GM21360 (cell line): Measurements from ENCODE around the gene HLA-B.
"Not testable (repeated sequence)": the region's sequence is repeated elsewhere in the genome, so short reads cannot be mapped to it uniquely, and the experiment has no call there.

Source experiments
- ATAC-seq: cut with Tn5 transposase; IDR thresholded peaks from one replicate; pipeline ENCODE4 v1.9.1; 2021; ENCODE audit warnings: mild to moderate bottlenecking, moderate library complexity; ENCODE audit not compliant: unreplicated experiment

HLA-B gene

DNA sequence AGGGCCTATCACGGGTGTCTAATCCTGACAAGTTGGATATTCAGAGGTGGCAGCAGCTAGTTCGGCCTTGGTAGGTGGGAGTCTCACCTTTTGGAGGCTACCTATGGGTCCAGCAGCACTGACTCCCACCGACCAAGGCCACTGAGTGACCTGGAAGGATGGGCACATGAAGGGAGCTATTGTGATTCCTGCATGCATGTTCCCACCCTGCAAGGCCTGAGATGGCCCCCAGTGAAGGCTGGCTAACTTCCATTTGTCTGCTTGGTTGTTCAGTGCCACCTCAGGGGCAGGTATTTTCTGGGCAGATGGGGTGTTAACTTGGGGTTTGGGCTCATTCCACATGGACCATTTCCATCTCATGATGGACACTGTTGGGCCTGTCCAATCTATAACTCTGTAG lies 28.1 kb upstream of the HLA-B start:
- ATAC-seq, result no peak

DNA sequence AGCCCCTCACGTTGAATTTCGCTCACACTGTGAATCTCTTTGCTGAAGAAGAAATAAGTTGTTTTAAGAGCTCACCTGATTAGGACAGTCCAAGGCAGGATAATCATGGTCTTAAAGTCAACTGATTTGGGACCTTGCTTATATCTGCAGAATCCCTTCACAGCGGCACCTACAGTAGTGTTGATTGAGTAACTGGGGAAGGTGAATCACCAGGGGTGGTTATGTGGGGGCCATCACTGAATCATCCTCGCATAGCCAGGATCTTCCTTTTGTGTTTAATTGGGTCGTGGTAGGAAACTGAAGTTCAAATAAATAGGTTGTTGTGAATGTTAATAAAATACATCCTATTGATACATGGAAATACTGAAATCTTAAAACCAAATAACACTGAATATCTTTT lies 26.2 kb upstream of the HLA-B start:
- ATAC-seq, result no peak

DNA sequence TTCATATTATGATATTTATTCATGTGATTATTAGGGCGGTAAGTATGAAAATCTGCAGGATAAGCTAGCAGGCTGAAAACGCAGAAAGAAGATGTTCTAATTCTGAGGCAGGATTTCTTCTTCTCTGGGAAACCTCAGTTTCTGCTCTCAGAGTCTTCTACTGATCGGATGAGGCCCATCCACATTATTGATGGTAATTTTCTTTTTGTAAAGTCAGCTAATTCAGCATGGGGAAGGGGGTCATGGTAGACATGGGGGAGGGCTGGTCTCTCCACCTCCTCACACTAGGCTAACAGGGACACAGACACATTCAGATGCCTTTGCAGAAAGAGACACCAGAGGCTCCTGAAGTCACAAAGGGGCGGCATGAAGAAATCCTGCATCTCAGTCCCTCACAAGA lies 24.7 kb upstream of the HLA-B start:
- no peak for ATAC-seq

DNA sequence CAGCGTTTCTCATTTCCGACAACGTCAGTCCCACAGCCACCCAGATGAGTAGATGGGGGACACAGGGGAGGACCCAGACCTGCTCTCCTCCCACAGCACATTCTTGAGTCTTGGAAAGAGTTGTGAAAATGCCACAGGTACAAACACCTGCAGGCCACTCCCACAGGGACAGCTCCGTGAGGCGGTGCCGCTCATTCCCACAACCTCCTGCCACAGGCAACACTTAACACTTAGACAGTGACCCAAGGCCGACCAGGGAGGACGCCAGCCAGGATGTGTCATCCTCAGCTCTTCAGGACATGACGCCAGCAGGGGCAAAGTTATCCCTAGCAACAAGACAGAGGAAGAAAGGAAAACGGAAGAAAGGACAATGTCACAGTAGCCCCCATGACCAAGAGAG lies 22.9 kb upstream of the HLA-B start:
- no peak for ATAC-seq

DNA sequence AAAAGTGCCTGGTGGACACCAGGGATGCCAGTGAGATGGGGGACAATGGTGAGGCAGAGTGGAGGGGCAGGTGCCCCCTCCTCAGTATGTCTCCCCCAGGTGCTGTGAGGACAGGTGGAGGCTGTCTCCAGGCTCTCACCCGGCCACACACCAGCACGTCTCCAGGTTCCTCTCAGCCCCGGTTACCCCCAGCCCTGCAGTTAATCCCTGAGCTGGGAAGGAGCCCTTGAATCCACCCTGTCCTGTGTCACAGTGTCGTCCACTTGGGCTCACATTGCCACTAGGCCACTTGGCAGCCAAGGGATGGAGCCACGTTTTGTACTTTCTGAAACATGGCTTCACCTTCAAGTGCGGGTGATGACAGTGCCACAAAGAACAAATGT lies 21.7 kb upstream of the HLA-B start:
- ATAC-seq, result no peak

DNA sequence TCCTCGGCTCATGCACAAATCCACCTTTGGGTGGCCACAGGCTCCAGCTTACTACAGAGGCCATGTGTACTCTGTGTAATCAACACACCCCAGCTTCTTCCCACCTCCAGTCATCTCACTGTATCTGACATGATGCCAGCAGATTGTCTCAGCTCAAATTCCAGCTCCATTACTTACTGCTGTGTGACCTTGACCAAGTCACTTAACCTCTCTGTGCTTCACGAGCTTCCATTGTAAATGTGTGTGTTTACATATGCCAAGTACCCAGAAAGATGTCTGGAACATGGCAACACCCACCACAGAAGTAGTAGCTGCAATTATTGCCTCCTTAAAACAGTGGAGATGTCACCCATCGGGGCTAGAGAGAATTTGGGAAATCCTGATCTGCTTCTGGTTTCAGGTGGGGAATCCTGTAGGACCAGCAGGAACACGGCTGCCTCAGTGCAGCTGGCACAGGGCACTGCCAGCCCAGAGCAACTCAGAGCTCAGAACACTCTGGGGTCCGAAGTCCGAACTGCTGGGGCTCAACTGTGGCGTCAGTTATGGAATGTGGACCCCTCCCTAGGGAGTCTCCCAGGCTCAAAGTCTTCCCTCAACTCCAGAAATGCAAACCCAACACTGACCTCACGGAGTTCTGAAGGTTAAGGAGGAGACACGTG lies 21.2 kb upstream of the HLA-B start:
- no peak for ATAC-seq

DNA sequence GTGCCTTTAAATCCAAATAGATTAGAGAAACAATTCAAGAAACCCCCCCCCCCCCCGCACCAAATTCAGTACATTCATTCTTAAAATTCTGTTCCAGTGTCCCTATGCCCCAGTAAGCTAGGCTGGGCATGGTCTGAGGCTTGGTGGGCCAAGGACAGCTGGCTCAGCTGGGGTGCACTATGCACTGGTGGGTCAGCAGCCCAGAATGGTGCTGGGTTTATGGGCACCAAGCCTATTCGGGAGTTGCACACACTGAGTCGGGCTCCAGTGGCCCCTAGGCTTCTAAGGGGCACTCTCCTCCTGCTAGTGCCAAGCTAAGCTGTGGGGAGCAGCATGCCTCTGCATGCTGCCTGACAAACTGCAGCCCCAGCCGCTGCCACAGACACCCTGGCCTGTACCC lies 20.1 kb upstream of the HLA-B start:
- no peak for ATAC-seq

DNA sequence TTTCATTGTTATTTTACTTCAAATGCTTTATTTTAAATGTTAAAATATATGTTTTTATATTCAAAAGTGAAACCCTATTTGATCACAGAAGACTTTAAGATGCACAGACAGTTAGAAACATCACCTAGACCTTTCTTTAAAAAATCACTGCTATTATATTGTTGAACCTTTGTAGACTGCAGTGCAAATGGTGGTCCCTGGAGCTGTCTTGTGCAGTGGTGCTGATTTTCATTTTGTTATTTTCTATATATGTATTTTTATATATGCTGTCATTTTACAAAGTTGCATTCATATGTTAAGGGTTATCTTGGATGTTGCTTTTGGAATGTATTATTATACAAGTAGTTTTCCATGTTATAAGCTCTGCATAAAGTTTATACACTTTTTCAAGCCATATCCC lies 18.7 kb upstream of the HLA-B start:
- no peak for ATAC-seq

DNA sequence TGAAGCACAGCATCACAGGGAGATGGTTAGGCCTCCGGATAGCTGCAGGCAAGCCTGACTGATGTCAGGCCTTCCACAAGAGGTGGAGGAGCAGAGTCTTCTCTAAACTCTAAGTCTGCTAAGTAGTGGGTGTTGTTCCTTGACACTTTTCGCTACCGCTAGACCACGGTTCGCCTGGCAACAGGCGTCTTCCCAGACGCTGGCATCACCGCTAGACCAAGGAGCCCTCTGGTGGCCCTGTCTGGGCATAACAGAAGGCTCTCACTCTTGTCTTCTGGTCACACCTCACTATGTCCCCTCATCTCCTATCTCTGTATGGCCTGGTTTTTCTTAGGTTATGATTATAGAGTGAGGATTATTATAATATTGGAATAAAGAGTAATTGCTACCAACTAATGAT lies 17.1 kb upstream of the HLA-B start:
- ATAC-seq, result not testable (repeated sequence)

DNA sequence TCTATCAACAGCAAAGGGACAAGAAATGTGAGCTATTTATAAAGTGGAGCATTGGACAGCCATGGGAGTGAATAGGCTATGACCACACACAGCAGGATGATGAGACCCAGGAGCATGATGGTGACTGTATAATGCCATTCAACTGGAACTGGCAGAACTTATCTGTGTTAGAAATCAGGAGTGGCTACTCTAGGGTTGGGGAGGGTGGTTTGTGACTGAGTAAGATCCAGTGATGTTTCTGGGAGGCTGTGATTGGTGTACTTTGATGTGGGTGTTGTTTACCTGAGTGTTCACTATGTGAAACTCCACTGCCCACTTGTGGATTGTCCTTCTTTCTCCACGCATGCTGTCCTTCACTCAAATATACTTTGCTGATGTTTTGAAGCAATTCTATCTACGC lies 11.5 kb upstream of the HLA-B start:
- ATAC-seq, result no peak

DNA sequence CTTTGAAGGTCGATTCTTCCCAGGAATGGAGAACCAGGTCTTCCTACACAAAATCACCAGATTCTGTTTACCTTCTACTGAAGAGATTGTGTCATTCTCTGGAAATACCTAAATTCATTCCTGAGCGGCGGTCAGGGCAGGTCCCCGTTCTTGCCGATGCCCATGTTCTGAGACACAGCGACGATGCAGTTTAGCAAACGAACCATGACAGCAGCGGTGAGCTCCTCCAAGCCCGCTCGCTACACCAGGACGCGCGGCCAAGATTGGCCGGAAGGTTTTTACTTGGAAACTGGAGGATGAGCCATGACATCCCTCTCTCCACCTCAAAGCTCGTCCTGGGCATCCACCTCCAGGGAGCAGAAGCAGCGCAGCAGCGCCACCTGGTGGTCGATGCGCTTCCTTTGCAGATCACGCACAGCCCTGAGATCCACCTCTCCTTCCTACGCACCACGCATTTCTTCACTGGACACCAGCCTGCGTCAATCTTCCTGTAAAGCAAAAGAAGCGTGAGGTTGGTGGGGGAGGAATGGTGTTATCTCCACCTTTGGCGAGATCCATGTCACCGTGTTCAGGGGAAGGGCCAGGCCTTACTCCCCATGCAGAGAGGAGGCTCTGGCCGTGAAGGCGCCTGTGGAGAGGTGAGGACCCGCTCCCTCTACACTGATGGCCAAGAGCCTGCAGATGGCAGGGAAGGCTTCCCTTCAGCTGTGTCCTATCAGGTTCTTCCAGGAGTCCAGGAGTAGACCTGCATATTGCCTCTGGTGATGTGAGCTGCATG lies 9.9 kb upstream of the HLA-B start:
- peak; percentile 70 for ATAC-seq

DNA sequence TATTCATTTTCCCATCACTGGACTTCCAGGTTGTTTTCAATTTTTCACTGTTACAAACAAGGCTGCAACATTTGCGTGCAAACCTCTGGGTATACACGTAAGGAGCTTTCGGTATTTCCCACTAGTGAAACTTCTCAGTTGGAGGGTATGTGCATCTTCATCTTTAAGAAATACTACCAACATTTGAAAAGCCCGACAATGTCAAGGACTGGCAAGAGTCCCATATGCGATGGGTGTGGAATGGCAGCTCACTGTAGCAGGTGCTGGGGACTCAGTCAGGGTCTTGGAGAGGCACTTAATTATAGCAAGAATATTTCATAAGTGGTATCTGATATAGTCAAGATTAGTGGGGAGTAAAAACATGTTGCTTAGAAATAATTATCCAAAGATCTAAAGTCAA lies 8.9 kb upstream of the HLA-B start:
- no peak for ATAC-seq

DNA sequence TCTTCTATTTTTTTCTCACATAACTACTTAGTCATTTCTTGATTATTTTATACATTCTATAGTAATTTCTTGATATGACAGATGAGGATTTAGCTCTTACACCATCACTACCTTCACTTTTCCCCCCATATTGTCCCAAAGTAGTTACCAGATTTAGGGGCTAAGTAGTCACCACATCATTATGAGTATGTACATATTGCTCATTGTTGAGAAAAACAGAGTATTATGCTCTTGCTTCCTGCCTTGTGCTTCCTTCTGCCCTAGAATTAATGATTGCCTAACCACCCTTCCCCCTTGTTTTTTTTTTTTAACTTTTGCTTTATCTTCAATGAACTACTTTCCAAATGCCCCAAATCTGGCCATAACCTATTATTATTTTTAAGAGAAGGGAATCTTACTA lies 6.8 kb upstream of the HLA-B start:
- ATAC-seq, result no peak

DNA sequence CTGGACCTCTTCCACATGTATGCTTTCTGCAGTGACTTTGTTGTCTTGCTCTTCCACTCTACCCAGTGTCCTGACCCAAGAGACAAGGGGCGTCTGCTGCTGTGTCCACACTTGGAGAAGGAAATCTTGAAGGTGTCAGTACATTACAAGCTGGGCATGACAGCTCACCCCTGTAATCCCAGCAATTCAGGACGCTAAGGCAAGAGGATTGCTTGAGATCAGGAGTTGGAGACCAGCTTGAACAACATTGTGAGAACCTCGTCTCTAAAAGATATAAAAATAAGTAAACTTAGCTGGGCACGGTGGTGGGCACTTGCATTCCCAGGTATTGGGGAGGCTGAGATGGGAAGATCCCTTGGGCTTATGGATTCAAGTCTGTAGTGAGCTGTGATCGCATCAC lies 5.8 kb upstream of the HLA-B start:
- ATAC-seq, result no peak

DNA sequence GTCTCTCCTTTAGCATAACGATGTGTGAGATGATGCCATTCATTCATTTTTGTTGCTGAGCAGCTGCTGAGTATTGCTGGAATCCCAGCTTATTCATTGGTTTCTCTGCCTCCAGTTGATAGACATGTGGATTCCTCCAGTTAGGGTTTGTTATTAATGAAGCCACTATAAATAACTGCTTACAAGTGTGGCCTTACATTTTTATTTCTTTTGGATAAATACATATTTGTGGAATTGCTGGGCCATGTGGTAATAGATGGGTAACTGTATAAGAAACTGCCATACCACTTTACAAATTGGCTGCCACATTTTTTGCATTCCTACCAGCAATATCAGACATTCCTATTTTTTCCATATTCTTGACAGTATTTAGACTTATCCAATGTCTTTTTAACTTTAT lies 2.6 kb upstream of the HLA-B start:
- no peak for ATAC-seq

DNA sequence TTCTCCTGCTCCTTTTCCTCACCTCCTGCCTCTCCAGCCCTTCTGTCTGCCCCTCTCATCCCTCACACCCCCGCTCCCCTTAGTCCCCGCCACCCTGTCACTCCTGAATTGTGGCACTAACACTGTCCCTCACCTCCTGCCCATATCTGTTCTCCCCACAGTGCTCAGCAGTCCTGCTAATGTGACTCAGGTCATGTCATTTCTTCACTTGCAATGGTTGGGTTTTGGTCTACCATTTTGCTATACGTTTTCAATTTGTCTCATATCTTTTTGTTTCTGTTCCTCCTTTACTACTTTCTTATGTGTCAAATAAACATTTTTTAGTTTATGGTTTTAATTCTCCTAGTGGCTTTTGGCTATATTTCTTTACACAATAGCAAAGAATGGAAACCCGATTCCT lies 1.3 kb upstream of the HLA-B start:
- no peak for ATAC-seq

DNA sequence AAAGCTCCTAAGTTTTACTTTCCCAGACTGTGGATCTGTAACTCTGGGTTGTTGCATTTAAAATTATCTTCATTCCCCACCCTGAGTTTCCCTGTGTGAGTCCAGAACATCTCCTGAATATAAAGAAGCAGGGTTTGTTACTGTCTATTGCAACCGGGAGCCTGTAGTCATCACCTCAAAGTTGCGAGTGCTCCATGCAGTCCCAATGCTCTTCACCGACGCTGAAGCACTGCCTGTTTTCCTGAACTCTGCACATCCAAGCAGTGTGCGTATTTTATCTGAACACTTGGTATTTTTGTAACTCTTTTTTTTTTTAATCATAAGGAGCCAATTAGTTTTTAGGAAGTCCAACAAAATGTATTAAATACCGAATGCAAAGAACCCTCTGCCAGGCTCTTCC lies 907 bp upstream of the HLA-B start:
- ATAC-seq, result no peak

DNA sequence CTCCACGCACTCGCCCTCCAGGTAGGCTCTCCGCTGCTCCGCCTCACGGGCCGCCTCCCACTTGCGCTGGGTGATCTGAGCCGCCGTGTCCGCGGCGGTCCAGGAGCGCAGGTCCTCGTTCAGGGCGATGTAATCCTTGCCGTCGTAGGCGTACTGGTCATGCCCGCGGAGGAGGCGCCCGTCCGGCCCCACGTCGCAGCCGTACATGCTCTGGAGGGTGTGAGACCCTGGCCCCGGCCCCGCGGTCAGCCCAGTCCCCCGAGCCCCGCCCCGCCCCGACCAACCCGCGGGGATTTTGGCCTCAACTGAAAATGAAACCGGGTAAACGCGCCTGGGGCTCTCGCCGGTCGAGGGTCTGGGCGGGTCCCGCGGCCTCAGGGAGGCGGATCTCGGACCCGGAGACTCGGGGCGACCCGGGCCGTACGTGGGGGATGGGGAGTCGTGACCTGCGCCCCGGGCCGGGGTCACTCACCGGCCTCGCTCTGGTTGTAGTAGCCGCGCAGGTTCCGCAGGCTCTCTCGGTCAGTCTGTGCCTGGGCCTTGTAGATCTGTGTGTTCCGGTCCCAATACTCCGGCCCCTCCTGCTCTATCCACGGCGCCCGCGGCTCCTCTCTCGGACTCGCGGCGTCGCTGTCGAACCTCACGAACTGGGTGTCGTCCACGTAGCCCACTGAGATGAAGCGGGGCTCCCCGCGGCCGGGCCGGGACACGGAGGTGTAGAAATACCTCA lies 598 bp downstream of the HLA-B start:
- ATAC-seq, result no peak

DNA sequence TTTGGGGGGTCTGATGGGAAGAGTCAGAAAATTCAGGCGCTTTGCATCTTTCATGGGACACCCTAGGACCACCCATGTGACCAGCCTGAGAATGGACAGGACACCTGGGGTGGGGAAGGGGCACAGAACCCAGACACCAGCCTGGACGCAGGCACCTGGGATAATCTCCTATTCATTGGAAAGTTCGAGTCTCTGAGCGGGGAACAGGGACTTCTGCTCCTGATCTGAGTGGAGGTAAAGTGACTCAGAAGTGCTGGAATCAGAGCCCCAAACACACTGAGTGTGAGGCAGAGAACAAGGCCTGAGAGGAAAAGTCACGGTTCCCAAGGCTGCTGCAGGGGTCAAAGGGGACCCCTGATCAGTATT lies 1.4 kb downstream of the HLA-B start:
- ATAC-seq, result no peak

DNA sequence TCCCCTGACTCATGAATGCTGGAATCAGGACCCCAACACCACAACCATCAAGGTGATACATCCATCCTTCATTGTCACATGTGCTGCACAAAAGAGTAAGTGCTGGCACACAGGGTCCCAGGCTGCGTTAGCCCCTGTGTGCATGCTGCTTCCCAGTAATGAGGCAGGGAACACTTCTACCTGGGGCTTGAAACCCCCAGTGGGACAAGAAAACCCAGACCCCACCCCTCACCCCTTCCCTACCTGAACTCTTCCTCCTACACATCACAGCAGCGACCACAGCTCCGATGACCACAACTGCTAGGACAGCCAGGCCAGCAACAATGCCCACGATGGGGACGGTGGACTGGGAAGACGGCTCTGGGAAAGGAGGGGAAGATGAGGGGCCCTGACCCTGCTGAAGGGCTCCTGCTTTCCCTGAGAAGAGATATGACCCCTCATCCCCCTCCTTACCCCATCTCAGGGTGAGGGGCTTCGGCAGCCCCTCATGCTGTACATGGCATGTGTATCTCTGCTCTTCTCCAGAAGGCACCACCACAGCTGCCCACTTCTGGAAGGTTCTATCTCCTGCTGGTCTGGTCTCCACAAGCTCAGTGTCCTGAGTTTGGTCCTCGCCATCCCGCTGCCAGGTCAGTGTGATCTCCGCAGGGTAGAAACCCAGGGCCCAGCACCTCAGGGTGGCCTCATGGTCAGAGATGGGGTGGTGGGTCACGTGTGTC lies 2.0 kb downstream of the HLA-B start:
- no peak for ATAC-seq

DNA sequence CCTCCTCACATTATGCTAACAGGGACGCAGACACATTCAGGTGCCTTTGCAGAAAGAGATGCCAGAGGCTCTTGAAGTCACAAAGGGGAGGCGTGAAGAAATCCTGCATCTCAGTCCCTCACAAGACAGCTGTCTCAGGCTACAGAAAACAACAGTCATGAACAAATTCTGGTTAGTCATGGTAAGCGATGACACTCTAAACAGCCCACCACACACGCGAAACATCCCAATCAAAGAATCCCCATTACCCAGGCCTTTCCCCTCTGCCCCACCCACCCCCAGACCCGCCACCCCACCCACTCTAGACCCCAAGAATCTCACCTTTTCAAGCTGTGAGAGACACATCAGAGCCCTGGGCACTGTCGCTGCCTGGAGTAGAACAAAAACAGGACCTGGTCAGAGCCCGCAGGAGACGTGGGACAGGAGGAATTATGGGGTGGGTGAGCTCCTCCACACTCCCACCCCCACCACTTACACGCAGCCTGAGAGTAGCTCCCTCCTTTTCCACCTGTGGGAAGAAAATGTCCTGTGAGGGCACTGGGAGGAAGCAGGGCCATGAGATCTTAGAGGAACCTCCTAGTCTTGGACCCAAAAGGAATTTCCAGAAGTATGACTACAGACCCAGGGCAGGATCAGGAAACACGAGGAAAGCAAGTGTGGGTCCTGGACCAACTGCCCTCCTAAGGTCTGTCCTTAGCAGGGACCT lies 2.7 kb downstream of the HLA-B start:
- ATAC-seq, result no peak
